NCI-H748 treated with DMSO at 0.1 percent for 48 hours (cell line): ENCODE results near the gene RNPEP.
"Not testable (repeated sequence)": the region's sequence is repeated elsewhere in the genome, so short reads cannot be mapped to it uniquely, and the experiment has no call there.

Experiments used
- DNase-seq: peaks from one replicate; lab custom pipeline; 2025; lab: John Stamatoyannopoulos, UW

RNPEP gene

DNA sequence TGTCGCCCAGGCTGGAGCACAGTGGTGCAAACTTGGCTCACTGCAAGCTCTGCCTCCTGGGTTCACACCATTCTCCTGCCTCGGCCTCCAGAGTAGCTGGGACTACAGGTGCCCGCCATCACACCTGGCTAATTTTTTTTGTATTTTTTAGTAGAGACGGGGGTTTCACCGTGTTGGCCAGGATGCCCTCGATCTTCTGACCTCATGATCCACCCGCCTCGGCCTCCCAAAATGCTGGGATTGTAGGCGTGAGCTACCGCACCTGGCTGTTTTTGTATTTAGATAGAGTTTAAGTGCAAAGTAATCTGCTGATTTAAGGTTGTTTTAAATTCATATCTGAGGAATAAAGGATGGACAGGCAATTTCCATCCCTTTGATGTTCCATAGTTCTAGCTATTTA is 20.1 kb upstream of the RNPEP start:
- not testable (repeated sequence) for DNase-seq

GRCh38 chr1:201964261-201964660 is 18.2 kb upstream of the RNPEP start:
- DNase-seq = no peak

DNA sequence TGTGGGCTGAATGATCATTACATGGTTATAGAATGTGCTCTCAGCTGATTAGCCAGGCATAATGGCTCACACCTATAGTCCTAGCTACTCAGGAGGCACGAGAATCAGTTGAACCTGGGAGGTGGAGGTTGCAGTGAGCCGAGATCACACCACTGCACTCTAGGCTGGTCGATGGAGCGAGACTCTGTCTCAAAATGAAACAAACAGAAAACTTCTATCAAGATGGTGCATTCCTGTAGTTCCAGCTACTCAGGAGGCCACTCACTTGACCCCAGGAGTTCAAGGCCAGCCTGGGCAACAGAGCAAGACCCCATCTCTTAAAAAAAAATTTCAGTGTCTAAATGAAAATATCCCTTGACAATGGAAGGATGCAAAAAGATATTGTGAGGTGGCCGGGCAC is 16.3 kb upstream of the RNPEP start:
- DNase-seq = no peak

- DNase-seq = no peak
Observed at GRCh38 chr1:201968202-201968925, 14.1 kb upstream of the RNPEP start.

GRCh38 chr1:201970334-201971159 is 11.9 kb upstream of the RNPEP start:
- DNase-seq = no peak

GRCh38 chr1:201982082-201982622 is 296 bp upstream of the RNPEP start:
- DNase-seq = no peak

DNA sequence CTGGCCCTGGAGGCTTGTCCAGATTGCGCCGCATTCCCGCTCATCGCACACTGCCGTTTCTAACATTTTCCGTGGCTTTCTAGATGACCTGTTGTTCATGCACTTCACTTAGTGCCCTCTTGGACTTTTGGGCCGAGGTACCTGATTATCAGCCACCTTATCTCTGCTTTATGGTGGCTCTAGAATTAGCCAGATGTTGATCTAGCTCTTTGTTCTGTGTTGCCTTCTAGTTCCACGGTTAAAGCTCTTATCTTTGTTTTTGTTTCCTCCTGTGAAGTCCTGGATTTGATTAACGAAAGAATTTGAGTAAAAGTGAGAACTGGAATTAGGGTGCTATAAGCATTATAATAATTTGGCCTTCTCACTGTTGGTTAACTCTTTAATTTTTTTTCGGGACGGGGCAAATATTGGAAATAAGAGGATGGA is 945 bp downstream of the RNPEP start:
- no peak for DNase-seq

DNA sequence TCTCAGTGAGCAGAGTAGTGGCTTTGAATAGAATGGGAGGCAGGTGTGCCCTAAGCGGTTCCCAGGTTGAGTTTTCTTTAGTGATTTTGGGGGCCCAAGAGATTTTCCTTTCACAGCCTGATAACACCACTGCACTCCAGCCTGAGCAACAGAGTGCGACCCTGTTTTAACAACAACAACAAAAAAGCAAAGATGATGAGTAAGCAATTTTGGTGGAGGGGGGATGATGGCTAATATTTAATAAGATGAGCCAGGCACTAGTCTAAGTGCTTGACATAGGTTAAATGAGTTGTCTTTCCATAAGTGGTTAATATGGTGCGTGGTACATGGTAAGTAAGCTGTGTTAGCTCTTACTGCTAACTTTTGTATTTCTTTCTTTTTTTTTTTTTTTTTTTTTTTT is 2.0 kb downstream of the RNPEP start:
- DNase-seq = no peak

GRCh38 chr1:201985355-201985754 is 2.9 kb downstream of the RNPEP start:
- no peak for DNase-seq

DNA sequence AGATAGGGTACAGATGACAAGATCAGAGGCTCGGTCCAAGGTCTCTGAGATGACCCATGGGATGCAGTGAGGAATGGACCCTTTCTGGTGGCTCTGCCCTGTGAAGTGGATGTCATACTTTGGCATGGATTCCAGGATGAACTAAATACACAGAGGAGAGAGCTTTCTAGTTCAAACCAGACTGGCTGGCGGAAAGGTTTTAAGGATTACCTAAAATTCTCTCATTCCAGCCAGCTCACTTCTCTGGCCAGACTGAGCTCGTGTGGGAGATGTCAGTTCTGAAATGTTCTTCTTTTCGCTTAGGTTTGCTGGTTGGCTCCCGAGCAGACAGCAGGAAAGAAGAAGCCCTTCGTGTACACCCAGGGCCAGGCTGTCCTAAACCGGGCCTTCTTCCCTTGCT is 6.2 kb downstream of the RNPEP start:
- no peak for DNase-seq

DNA sequence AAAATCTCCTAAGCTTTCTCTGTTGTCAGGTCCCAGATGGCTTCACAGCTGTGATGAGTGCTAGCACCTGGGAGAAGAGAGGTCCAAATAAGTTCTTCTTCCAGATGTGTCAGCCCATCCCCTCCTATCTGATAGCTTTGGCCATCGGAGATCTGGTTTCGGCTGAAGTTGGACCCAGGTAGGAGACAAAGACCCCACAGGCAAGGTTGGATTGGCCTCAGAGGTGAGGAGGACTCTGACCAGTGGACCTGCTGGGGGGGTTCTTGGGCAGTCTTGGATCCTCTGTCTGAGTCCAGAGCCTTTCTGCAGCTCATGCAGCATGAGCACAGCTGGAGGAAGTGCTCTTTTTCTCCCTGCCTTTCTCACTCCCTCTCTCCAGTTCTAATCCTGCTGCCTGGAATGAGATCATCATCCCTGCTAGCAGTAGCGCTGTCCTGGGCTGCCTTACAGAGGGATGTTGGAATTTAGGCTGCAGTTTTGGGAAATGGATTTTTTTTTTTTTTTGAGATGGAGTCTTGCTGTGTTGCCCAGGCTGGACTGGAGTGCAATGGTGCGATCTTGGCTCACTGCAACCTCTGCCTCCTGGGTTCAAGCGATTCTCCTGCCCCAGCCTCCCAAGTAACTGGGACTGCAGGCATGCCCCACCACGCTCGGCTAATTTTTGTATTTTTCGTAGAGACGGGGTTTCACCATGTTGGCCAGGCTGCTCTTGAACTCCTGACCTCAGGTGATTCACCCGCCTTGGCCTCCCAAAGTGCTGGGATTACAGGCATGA is 7.1 kb downstream of the RNPEP start:
- DNase-seq = no peak

DNA sequence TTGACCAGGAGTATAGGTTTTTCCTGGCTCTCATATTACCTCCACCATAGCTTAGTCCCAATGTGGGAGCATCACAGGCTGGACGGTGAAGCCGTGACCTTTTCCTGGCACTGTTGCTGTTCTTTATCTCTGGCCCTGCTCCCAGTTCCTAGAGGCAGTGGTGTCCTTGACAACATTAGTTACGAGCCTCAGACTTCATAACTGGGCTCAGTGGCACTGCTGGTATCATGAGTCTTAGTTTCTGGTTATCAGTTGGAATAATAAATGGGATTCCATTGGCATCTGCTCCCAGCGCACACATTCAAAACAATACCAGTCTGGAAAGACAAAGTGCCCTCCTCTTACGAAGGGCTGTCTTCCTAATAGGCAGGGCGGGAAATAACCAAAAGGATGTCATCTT is 8.0 kb downstream of the RNPEP start:
- no peak for DNase-seq

GRCh38 chr1:201999625-202000238 is 17.3 kb downstream of the RNPEP start:
- peak; percentile 46 for DNase-seq

- DNase-seq = no peak
Observed at GRCh38 chr1:202002507-202002906, 20.1 kb downstream of the RNPEP start.

DNA sequence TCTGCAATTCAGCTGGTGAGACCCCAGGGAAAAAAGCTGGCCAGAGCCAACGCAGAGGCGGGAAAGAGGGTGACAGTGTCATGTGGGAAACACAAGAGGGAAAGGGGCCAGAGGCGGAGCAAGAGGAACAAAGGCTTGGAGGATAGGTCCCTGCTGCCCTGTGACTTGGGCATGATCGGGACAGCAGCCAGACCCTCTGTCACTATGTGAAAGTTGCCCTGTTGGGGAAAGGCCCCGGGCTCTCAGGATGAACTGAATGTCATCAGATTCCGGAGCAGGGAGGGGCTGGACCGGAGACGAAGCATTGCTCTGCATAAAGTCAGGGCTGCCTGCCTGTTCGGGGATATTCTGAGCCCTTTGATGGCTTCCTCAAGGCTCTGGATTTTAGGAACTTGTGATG is 22.3 kb downstream of the RNPEP start:
- no peak for DNase-seq

DNA sequence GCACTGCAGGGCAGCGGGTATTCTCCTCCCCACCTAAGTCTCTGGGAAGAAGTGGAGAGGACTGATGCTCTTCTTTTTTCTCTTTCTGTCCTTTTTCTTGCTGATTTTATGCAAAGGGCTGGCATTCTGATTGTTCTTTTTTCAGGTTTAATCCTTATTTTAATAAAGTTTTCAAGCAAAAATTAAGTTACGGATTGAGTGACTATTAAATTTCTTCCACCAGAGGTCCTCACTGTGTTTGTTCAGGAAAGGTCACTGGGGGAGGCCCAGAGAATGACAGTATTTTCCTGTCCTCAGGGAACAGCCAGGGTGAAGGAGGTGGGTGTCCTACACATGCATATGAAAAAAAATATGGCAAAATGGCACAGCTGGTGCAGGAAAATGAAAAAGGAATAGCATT is 23.5 kb downstream of the RNPEP start:
- DNase-seq = no peak

GRCh38 chr1:202007304-202007703 is 24.9 kb downstream of the RNPEP start:
- no peak for DNase-seq

GRCh38 chr1:202007805-202008489 is 25.5 kb downstream of the RNPEP start:
- DNase-seq = no peak

DNA sequence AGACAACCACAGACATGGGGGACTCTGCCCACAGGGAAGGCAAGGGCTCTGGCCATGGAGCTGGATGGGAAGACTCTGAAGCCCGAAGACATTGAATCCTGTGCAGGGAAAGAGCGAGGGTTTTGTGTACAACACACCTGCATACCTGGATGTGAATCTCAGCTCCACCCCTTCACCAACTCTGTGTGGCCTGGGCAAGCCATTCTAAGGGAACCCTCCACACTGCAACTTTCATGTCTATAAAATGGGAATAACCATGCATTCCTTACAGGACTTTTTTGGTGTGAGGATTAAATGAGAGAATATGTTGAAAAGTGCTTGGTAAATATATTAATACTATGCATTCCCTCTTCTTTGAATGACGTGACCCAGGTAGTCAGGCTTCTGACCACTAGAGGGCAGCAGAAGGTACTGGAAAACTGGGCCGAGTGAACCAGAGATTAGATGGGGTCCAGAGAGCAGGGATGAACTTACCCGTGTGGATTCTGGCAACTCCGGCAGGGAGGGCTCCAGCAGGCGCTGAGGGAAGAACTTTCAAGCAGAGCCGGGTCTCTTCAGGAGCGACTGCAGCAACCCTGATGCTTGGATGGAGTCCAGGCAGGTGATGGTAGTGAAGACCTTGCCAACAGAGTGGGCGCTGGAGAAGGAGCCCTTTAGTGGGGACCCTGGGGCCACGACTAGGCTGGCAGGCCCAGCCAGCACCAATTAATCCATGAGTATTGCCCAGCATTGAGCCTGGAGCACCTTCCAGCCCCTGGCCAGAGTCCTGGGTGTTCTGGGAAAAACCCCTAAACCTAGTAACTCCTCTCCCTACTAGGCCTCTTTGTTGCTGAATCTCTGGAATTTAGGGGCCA is 27.1 kb downstream of the RNPEP start:
- peak; percentile 72 for DNase-seq
